Gastroesophageal sphincter (tissue), 4 donors: ENCODE measurements around the gene RAB7A. TPM values are rescaled to one million over a fixed set of nuclear protein-coding genes. Genes with fewer than 3 reads are reported as not detected.

ENCODE experiments used
- ATAC-seq: fragments of 150-250 bp; one replicate; pipeline ENCODE4 v1.9.1; 2016; ENCODE audit warnings: mild to moderate bottlenecking, moderate library complexity
- H3K27ac ChIP-seq, 4 donors: fragments of 200-600 bp; sonication (generic) in 3 of 4; 1 replicate in 3 of 4; 2 replicates in 1 of 4; pipeline ENCODE4 v1.5.1; 2016 to 2019
- H3K27me3 ChIP-seq: fragments of 200-600 bp; sonication (generic); one replicate; pipeline ENCODE4 v1.5.1; 2019
- H3K36me3 ChIP-seq, 2 donors: fragments of 200-600 bp; sonication (generic); one replicate each; pipeline ENCODE4 v1.5.1; 2019; ENCODE audit warnings: control low read depth in 1 of 2
- H3K4me1 ChIP-seq, 3 donors: fragments of 200-600 bp; sonication (generic); 1 replicate in 2 of 3; 2 replicates in 1 of 3; pipeline ENCODE4 v1.5.1; 2016 to 2019; ENCODE audit warnings: control low read depth in 2 of 3
- H3K4me3 ChIP-seq, 2 donors: fragments of 200-600 bp; sonication (generic); one replicate each; pipeline ENCODE4 v1.5.1; 2019; ENCODE audit warnings: mild to moderate bottlenecking in 1 of 2, moderate library complexity in 1 of 2
- H3K9me3 ChIP-seq, 3 donors: fragments of 200-600 bp; sonication (generic); one replicate each; pipeline ENCODE4 v1.5.1; 2017 to 2019; ENCODE audit warnings: control low read depth in 2 of 3
- CTCF ChIP-seq, 4 experiments: fragments of 200-600 bp in 2 of 4; fragments of 450-650 bp in 2 of 4; sonication (generic) in 1 of 4; IDR thresholded peaks; one replicate each; pipeline ENCODE4 v1.5.1; 2017 to 2019; ENCODE audit warnings: antibody characterized with exemption in 4 of 4, mild to moderate bottlenecking in 2 of 4, moderate library complexity in 2 of 4
- EP300 ChIP-seq: sonication (generic); formaldehyde crosslinking; IDR thresholded peaks from one replicate; pipeline ENCODE4 v1.6.1; 2017; ENCODE audit warnings: antibody characterized with exemption, mild to moderate bottlenecking
- POLR2A ChIP-seq, 2 donors: fragments of 450-650 bp; IDR thresholded peaks; one replicate each; pipeline ENCODE4 v1.6.1; 2017; ENCODE audit warnings: antibody characterized with exemption in 2 of 2, mild to moderate bottlenecking in 2 of 2, moderate library complexity in 1 of 2
- POLR2AphosphoS5 ChIP-seq: sonication (generic); formaldehyde crosslinking; IDR thresholded peaks from one replicate; pipeline ENCODE4 v1.6.1; 2017; ENCODE audit warnings: antibody characterized with exemption
- WGBS, 2 donors: methylation state at CpG; one replicate each; pipeline ENCODE4 v1.1.5; 2018; ENCODE audit warnings: low coverage in 1 of 2; 5-methylcytosine and 5-hydroxymethylcytosine counted together
- total RNA-seq, 4 donors: library from RNA; depleted of rRNA; stranded (reverse); fragments of >200 nt; gene quantifications; one replicate each; pipeline ENCODE4 v1.1.0, GENCODE V29; 2016

RAB7A gene
- total RNA-seq, 4 donors from 2014 or later: 77.9 to 109 (median 87.2) TPM

- Histone ChIP-seq H3K27ac (peak overlapping the region in 1 of 4 donors; percentile 8), H3K27me3 (no peaks in the 10 kb centered on the region), H3K4me1 (peaks cover 3 to 100% (median 17%) of the 10 kb centered on the region in 3 donors), H3K4me3 (no peak overlapping the region), H3K36me3 (no peaks in the 10 kb centered on the region), H3K9me3 (no peaks in the 10 kb centered on the region)
- ATAC-seq: no peak
- 26 to 31% methylated on average over 3 of the region's 3 CpGs for WGBS, 2 donors
- TF ChIP-seq POLR2AphosphoS5: no peak
- no peak for TF ChIP-seq CTCF (IDR thresholded peaks at IDR 0.05)
- no peak for TF ChIP-seq POLR2A (IDR thresholded peaks at IDR 0.05)
- no peak for TF ChIP-seq EP300
Measured at GRCh38 chr3:128786434-128787020, 60.5 kb downstream of the RAB7A start.

- Histone ChIP-seq H3K36me3 (no peaks in the 10 kb centered on the region), H3K9me3 (no peaks in the 10 kb centered on the region), H3K4me1 (peaks cover 3 to 98% (median 17%) of the 10 kb centered on the region in 3 donors), H3K27ac (no peak overlapping the region), H3K4me3 (no peak overlapping the region), H3K27me3 (no peaks in the 10 kb centered on the region)
- ATAC-seq: no peak
- 66 to 83% methylated on average over 7 to 8 of the region's 12 CpGs for WGBS, 2 donors
- TF ChIP-seq CTCF (IDR thresholded peaks at IDR 0.05): peak; percentile 12 to 31 (median 20)
- TF ChIP-seq POLR2AphosphoS5: no peak
Measured at GRCh38 chr3:128787256-128788253, 61.6 kb downstream of the RAB7A start.

- Histone ChIP-seq H3K4me3 (no peak overlapping the region), H3K9me3 (no peaks in the 10 kb centered on the region), H3K4me1 (peaks cover 3 to 98% (median 17%) of the 10 kb centered on the region in 3 donors), H3K27ac (no peak overlapping the region), H3K27me3 (no peaks in the 10 kb centered on the region), H3K36me3 (no peaks in the 10 kb centered on the region)
- no peak for TF ChIP-seq POLR2AphosphoS5
- no peak for TF ChIP-seq EP300
- TF ChIP-seq POLR2A (IDR thresholded peaks at IDR 0.05): no peak
- 89 to 92% methylated on average over 4 to 5 of the region's 5 CpGs for WGBS, 2 donors
- no peak for ATAC-seq
Measured at GRCh38 chr3:128788268-128788869, 62.4 kb downstream of the RAB7A start.

- no peaks in the 10 kb centered on the region for H3K9me3 ChIP-seq
- peak overlapping the region in 3 of 4 donors; percentile 6 to 53 (median 41) for H3K27ac ChIP-seq
- peaks cover 1 to 36% of the 10 kb centered on the region in 2 donors for H3K36me3 ChIP-seq
- H3K4me1 ChIP-seq: peaks cover 10 to 65% (median 13%) of the 10 kb centered on the region in 3 donors
- whole genome bisulfite sequencing, 2 donors: 57 to 100% methylated on average over 1 to 2 of the region's 2 CpGs
- H3K4me3 ChIP-seq: no peak overlapping the region
- H3K27me3 ChIP-seq: no peaks in the 10 kb centered on the region
- ATAC-seq: no peak
- TF ChIP-seq POLR2AphosphoS5 (peak; percentile 30), POLR2A (IDR thresholded peaks at IDR 0.05) (no peak)
Measured at GRCh38 chr3:128794067-128794768, 68.2 kb downstream of the RAB7A start.

DNA sequence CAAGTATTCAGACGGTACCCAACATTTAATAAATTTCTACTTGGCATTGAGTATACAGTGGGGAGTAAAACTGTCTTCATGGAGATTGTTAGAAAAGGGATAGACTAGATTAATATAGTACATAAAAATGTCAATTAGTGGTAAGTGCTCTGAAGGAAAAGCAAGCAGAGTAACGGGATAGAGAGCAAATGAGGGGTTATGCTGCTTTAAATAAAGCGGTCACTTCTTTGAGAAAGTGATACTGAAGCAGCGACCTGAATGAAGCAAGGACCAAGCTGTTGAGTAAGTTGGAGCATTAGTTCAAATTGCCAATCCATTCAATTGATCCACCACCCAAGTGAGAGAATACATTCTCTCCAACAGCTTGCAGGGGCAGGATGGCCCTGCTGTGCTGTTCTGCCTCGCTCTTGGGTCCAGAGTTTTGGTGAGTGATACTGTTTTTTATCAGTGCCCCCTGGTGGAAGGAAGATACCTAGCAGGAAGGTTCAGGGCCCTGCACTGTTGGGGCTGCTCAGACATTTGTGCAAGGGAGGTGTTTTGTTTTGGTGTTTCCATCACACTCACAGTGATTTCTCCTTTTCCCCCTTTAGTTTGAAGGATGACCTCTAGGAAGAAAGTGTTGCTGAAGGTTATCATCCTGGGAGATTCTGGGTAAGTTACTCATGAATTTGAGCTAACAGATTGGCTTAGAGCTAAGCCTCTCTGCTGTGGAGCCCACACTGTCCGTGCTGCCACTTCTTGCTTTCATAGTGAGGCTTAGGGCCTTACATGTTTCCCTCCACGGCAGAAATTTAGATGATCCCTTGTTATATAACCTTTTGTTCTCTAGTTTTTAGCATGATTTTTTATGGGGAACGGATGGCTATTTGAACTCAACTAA lies 69.0 kb downstream of the RAB7A start:
- Histone ChIP-seq H3K4me1 (peaks cover 10 to 64% (median 13%) of the 10 kb centered on the region in 3 donors), H3K9me3 (no peaks in the 10 kb centered on the region), H3K27me3 (no peaks in the 10 kb centered on the region), H3K27ac (peak overlapping the region in 3 of 4 donors; percentile 41 to 53 (median 47)), H3K36me3 (peaks cover 2 to 44% of the 10 kb centered on the region in 2 donors), H3K4me3 (no peak overlapping the region)
- ATAC-seq: peak; percentile 93
- WGBS, 2 donors: 35 to 51% methylated on average over 6 of the region's 8 CpGs
- TF ChIP-seq CTCF (IDR thresholded peaks at IDR 0.05): peak; percentile 75 to 87 (median 84)
- peak; percentile 43 for TF ChIP-seq POLR2AphosphoS5
- no peak for TF ChIP-seq POLR2A (IDR thresholded peaks at IDR 0.05)
- TF ChIP-seq EP300: no peak
